ENCODE results near the gene CYBC1.

CYBC1 gene

GRCh38 chr17:82486231-82487094 lies 35.9 kb upstream of the CYBC1 start:
- TF ChIP-seq SIN3A (IDR thresholded peaks at IDR 0.05; ENCODE audit: borderline replicate concordance, insufficient read depth, low read length) (no peak), REST (IDR thresholded peaks at IDR 0.05; ENCODE audit: insufficient read depth in 1 of 2, low read depth in 2 of 2, low read length in 2 of 2) (no peak), POLR2AphosphoS5 (IDR thresholded peaks at IDR 0.05; ENCODE audit: low read depth, low read length) (no peak), FOXP2 (optimal IDR thresholded peaks at IDR 0.05; ENCODE audit: borderline replicate concordance, extremely low read depth, extremely low read length, insufficient read depth) (no peak), TAF1 (IDR thresholded peaks at IDR 0.05; ENCODE audit: borderline replicate concordance, insufficient read depth, low read length) (no peak)

- TF ChIP-seq SIN3A (IDR thresholded peaks at IDR 0.05; ENCODE audit: borderline replicate concordance, insufficient read depth, low read length) (no peak), REST (IDR thresholded peaks at IDR 0.05; ENCODE audit: insufficient read depth in 1 of 2, low read depth in 2 of 2, low read length in 2 of 2) (no peak), TAF1 (IDR thresholded peaks at IDR 0.05; ENCODE audit: borderline replicate concordance, insufficient read depth, low read length) (no peak), POLR2AphosphoS5 (IDR thresholded peaks at IDR 0.05; ENCODE audit: low read depth, low read length) (no peak), FOXP2 (optimal IDR thresholded peaks at IDR 0.05; ENCODE audit: borderline replicate concordance, extremely low read depth, extremely low read length, insufficient read depth) (no peak)
Measured at GRCh38 chr17:82483836-82484235, 33.3 kb upstream of the CYBC1 start.

- TF ChIP-seq FOXP2 (optimal IDR thresholded peaks at IDR 0.05; ENCODE audit: borderline replicate concordance, extremely low read depth, extremely low read length, insufficient read depth), result no peak
- no peak for TF ChIP-seq POLR2AphosphoS5 (IDR thresholded peaks at IDR 0.05; ENCODE audit: low read depth, low read length)
Measured at GRCh38 chr17:82483204-82483660, 32.7 kb upstream of the CYBC1 start.

GRCh38 chr17:82480318-82480717 lies 29.8 kb upstream of the CYBC1 start:
- TF ChIP-seq TAF1 (IDR thresholded peaks at IDR 0.05; ENCODE audit: borderline replicate concordance, insufficient read depth, low read length) (no peak), REST (IDR thresholded peaks at IDR 0.05; ENCODE audit: insufficient read depth in 1 of 2, low read depth in 2 of 2, low read length in 2 of 2) (no peak), FOXP2 (optimal IDR thresholded peaks at IDR 0.05; ENCODE audit: borderline replicate concordance, extremely low read depth, extremely low read length, insufficient read depth) (no peak), SIN3A (IDR thresholded peaks at IDR 0.05; ENCODE audit: borderline replicate concordance, insufficient read depth, low read length) (no peak), POLR2AphosphoS5 (IDR thresholded peaks at IDR 0.05; ENCODE audit: low read depth, low read length) (no peak)

GRCh38 chr17:82479602-82480001 lies 29.1 kb upstream of the CYBC1 start:
- TF ChIP-seq TAF1 (IDR thresholded peaks at IDR 0.05; ENCODE audit: borderline replicate concordance, insufficient read depth, low read length) (no peak), FOXP2 (optimal IDR thresholded peaks at IDR 0.05; ENCODE audit: borderline replicate concordance, extremely low read depth, extremely low read length, insufficient read depth) (no peak), SIN3A (IDR thresholded peaks at IDR 0.05; ENCODE audit: borderline replicate concordance, insufficient read depth, low read length) (no peak), POLR2AphosphoS5 (IDR thresholded peaks at IDR 0.05; ENCODE audit: low read depth, low read length) (no peak), REST (IDR thresholded peaks at IDR 0.05; ENCODE audit: insufficient read depth in 1 of 2, low read depth in 2 of 2, low read length in 2 of 2) (no peak)

Measured in PFSK-1 (cell line).